ENCODE data around the gene NCK2. TPM values are rescaled to one million over a fixed set of nuclear protein-coding genes. Genes with fewer than 3 reads are reported as not detected.

Gene NCK2
- total and polyA plus RNA-seq, 2 of the 13 experiments (the other 11 are each of a cell fraction or from before 2014, with no cell fraction given): 14.8 to 23.5 TPM

- TF ChIP-seq ZNF512 (CRISPR knock-in tag; IDR thresholded peaks at IDR 0.05): no peak
- no peak for TF ChIP-seq TCF7L2 (IDR thresholded peaks at IDR 0.05; ENCODE audit: low read depth, low read length)
- TF ChIP-seq, protein P1, sequence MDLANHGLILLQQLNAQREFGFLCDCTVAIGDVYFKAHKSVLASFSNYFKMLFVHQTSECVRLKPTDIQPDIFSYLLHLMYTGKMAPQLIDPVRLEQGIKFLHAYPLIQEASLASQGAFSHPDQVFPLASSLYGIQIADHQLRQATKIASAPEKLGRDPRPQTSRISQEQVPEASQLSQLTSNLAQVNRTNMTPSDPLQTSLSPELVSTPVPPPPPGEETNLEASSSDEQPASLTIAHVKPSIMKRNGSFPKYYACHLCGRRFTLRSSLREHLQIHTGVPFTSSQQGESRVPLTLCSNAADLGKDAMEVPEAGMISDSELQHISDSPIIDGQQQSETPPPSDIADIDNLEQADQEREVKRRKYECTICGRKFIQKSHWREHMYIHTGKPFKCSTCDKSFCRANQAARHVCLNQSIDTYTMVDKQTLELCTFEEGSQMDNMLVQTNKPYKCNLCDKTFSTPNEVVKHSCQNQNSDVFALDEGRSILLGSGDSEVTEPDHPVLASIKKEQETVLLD (CRISPR knock-in tag; IDR thresholded peaks at IDR 0.05; ENCODE audit: low read depth): no peak
- TF ChIP-seq SIN3B (IDR thresholded peaks at IDR 0.05; ENCODE audit: low read length): no peak
- no peak for TF ChIP-seq ZNF652 (CRISPR knock-in tag; IDR thresholded peaks at IDR 0.05; ENCODE audit: borderline replicate concordance, low read depth)
- TF ChIP-seq KLF9 (CRISPR knock-in tag; IDR thresholded peaks at IDR 0.05; ENCODE audit: low read depth): no peak
- 0 out of 2 replicates have a peak, but pooled peaks have one; percentile 26 for TF ChIP-seq GATAD1 (CRISPR knock-in tag; IDR thresholded peaks at IDR 0.05)
- no peak for TF ChIP-seq MATR3 (CRISPR knock-in tag; IDR thresholded peaks at IDR 0.05)
- no peak for TF ChIP-seq ZNF746 (CRISPR knock-in tag; IDR thresholded peaks at IDR 0.05)
- TF ChIP-seq, protein P2, sequence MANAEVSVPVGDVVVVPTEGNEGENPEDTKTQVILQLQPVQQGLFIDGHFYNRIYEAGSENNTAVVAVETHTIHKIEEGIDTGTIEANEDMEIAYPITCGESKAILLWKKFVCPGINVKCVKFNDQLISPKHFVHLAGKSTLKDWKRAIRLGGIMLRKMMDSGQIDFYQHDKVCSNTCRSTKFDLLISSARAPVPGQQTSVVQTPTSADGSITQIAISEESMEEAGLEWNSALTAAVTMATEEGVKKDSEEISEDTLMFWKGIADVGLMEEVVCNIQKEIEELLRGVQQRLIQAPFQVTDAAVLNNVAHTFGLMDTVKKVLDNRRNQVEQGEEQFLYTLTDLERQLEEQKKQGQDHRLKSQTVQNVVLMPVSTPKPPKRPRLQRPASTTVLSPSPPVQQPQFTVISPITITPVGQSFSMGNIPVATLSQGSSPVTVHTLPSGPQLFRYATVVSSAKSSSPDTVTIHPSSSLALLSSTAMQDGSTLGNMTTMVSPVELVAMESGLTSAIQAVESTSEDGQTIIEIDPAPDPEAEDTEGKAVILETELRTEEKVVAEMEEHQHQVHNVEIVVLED (CRISPR knock-in tag; IDR thresholded peaks at IDR 0.05; ENCODE audit: borderline replicate concordance): no peak
- TF ChIP-seq ZNF138 (CRISPR knock-in tag; IDR thresholded peaks at IDR 0.05; ENCODE audit: low read depth): no peak
- no peak for TF ChIP-seq NFYC (CRISPR knock-in tag; IDR thresholded peaks at IDR 0.05)
- TF ChIP-seq ZNF460 (CRISPR knock-in tag; IDR thresholded peaks at IDR 0.05; ENCODE audit: borderline replicate concordance): no peak
- peak; percentile 44; the same call in 1 of the 2 replicates for TF ChIP-seq IRF2 (CRISPR knock-in tag; IDR thresholded peaks at IDR 0.05)
- no peak for TF ChIP-seq WIZ (CRISPR knock-in tag; IDR thresholded peaks at IDR 0.05)
- no peak for TF ChIP-seq ZNF546 (CRISPR knock-in tag; conservative IDR thresholded peaks at IDR 0.05)
- TF ChIP-seq FOXJ3 (CRISPR knock-in tag; IDR thresholded peaks at IDR 0.05; ENCODE audit: borderline replicate concordance): peak; percentile 63; the same call in 1 of the 2 replicates
- peak; percentile 22; the same call in 1 of the 2 replicates for TF ChIP-seq CHD4 (IDR thresholded peaks at IDR 0.05; ENCODE audit: borderline replicate concordance, low read length)
- TF ChIP-seq ZNF609 (CRISPR knock-in tag; IDR thresholded peaks at IDR 0.05; ENCODE audit: borderline replicate concordance): no peak
- TF ChIP-seq ZMAT3 (CRISPR knock-in tag; conservative IDR thresholded peaks at IDR 0.05): no peak
- no peak for TF ChIP-seq TOE1 (CRISPR knock-in tag; IDR thresholded peaks at IDR 0.05)
Measured at GRCh38 chr2:105910497-105911238, 166.0 kb downstream of the NCK2 start (continued).

Data from HepG2 (cell line).